ENCODE data around the gene BICD1. TPM values are rescaled to one million over a fixed set of nuclear protein-coding genes. Genes with fewer than 3 reads are reported as not detected.

The BICD1 gene
- total RNA-seq, 1 donor from 2014 or later = 13.1 TPM

- TF ChIP-seq, protein P1, sequence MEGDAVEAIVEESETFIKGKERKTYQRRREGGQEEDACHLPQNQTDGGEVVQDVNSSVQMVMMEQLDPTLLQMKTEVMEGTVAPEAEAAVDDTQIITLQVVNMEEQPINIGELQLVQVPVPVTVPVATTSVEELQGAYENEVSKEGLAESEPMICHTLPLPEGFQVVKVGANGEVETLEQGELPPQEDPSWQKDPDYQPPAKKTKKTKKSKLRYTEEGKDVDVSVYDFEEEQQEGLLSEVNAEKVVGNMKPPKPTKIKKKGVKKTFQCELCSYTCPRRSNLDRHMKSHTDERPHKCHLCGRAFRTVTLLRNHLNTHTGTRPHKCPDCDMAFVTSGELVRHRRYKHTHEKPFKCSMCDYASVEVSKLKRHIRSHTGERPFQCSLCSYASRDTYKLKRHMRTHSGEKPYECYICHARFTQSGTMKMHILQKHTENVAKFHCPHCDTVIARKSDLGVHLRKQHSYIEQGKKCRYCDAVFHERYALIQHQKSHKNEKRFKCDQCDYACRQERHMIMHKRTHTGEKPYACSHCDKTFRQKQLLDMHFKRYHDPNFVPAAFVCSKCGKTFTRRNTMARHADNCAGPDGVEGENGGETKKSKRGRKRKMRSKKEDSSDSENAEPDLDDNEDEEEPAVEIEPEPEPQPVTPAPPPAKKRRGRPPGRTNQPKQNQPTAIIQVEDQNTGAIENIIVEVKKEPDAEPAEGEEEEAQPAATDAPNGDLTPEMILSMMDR (IDR thresholded peaks at IDR 0.05; ENCODE audit: insufficient read depth, low read length, poor library complexity, severe bottlenecking) = no peak
- H3K27me3 ChIP-seq (ENCODE audit: control insufficient read depth, insufficient read depth, low read length) = no peaks in the 10 kb centered on the region
- no peak overlapping the region for H3K4me3 ChIP-seq (ENCODE audit: low read depth, low read length)
- H3K36me3 ChIP-seq (ENCODE audit: control insufficient read depth, insufficient read depth, low read length) = no peaks in the 10 kb centered on the region
- DNase-seq (ENCODE audit: low read depth) = no peak
These were observed 36.9 kb upstream of the BICD1 start for GRCh38 chr12:32069731-32070130.

DNA sequence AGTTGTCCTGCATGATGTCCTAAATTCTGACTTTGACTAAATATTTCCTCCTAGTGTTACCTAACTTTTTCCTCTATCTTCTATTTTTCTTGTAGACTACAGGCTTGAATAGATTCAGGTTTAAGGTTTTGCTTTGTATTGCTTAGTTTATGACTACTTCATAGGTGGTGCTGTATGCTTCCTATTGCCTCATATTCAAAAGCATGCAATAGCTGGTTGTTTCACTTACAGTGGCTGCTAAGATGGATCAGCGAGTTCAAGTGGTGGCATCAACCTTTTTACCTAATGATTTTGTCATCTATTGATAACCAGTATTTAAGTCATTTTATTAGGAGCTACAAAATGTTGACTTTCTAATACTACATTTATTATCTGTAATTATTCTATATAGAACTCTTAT, 36.3 kb upstream of the BICD1 start:
- no peaks in the 10 kb centered on the region for H3K36me3 ChIP-seq (ENCODE audit: control insufficient read depth, insufficient read depth, low read length)
- H3K27me3 ChIP-seq (ENCODE audit: control insufficient read depth, insufficient read depth, low read length) = no peaks in the 10 kb centered on the region
- TF ChIP-seq, protein P1 (IDR thresholded peaks at IDR 0.05; ENCODE audit: insufficient read depth, low read length, poor library complexity, severe bottlenecking) = no peak
- DNase-seq (ENCODE audit: low read depth) = no peak
- no peak overlapping the region for H3K4me3 ChIP-seq (ENCODE audit: low read depth, low read length)

- DNase-seq (ENCODE audit: low read depth) = no peak
- no peak overlapping the region for H3K4me3 ChIP-seq (ENCODE audit: low read depth, low read length)
- TF ChIP-seq, protein P1 (IDR thresholded peaks at IDR 0.05; ENCODE audit: insufficient read depth, low read length, poor library complexity, severe bottlenecking) = no peak
- no peaks in the 10 kb centered on the region for H3K36me3 ChIP-seq (ENCODE audit: control insufficient read depth, insufficient read depth, low read length)
- H3K27me3 ChIP-seq (ENCODE audit: control insufficient read depth, insufficient read depth, low read length) = no peaks in the 10 kb centered on the region
These were observed 34.5 kb upstream of the BICD1 start for GRCh38 chr12:32072102-32072501.

DNA sequence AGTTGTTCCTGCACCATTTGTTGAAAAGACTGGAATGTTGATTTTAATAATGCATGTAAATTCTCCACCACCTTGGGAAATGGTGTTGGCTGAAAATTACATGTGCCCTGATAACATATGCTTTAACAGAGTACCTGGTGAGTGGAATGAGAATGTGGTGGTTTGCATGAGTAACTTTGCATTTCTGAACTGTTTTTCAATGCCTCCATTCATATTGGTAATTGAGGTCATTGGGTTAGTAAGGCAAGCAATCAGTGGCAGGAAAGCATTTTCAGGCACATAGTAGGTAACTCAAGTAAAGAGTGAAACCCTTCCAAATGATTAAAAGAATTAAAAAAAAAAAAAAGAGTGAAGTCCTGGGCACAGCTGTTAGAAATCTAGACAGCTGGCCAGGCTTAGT, 32.2 kb upstream of the BICD1 start:
- TF ChIP-seq, protein P1 (IDR thresholded peaks at IDR 0.05; ENCODE audit: insufficient read depth, low read length, poor library complexity, severe bottlenecking) = no peak
- no peak overlapping the region for H3K4me3 ChIP-seq (ENCODE audit: low read depth, low read length)
- no peak for DNase-seq (ENCODE audit: low read depth)

DNA sequence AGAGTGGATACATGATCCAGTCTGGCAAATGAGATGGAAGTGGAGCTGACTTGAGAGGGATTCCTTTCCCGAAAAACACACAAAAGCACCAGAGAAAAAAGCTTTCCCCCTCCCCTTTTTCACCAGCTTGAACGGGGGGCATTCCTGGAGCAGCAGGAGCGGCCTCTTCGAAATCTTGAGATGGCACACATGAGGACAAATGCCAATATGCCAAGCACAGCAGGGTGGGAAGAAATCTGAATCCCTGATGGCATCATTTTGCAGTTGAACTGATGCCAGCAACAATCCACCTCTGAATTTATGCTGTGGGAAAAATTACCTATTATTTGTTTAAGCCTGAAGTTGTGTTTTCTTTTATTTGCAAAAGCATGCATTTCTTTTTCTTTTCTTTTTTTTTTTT, 29.7 kb upstream of the BICD1 start:
- H3K36me3 ChIP-seq (ENCODE audit: control insufficient read depth, insufficient read depth, low read length) = no peaks in the 10 kb centered on the region
- no peak for DNase-seq (ENCODE audit: low read depth)
- TF ChIP-seq, protein P1 (IDR thresholded peaks at IDR 0.05; ENCODE audit: insufficient read depth, low read length, poor library complexity, severe bottlenecking) = no peak
- no peaks in the 10 kb centered on the region for H3K27me3 ChIP-seq (ENCODE audit: control insufficient read depth, insufficient read depth, low read length)
- H3K4me3 ChIP-seq (ENCODE audit: low read depth, low read length) = no peak overlapping the region

More for the DNA sequence above, 32.2 kb upstream of the BICD1 start:
- no peaks in the 10 kb centered on the region for H3K27me3 ChIP-seq (ENCODE audit: control insufficient read depth, insufficient read depth, low read length)
- H3K36me3 ChIP-seq (ENCODE audit: control insufficient read depth, insufficient read depth, low read length) = no peaks in the 10 kb centered on the region

DNA sequence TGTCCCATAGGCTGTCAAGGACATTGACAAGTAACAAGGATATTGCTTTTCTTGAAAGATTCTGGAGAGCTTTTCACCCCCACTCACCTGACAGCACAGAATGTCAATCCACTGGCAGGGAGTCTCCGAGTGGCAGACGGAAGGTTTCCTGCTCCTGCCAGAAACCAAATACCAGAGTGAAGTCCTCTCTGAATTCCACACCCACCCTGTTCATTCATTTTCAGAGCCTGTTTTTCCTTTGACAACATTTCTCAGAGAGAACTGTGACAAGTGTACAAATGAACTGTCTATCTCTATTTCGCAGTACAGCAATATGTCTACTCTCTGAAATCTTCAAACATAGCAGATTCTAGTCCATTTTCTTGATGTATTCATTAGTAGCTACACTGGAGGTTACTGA, 26.2 kb upstream of the BICD1 start:
- DNase-seq (ENCODE audit: low read depth) = no peak
- TF ChIP-seq, protein P1 (IDR thresholded peaks at IDR 0.05; ENCODE audit: insufficient read depth, low read length, poor library complexity, severe bottlenecking) = no peak
- Histone ChIP-seq H3K27me3 (ENCODE audit: control insufficient read depth, insufficient read depth, low read length) (no peaks in the 10 kb centered on the region), H3K4me3 (ENCODE audit: low read depth, low read length) (no peak overlapping the region), H3K36me3 (ENCODE audit: control insufficient read depth, insufficient read depth, low read length) (no peaks in the 10 kb centered on the region)
